Vagina (tissue), 2 donors: ENCODE results near the gene PRSS48. TPM values are rescaled to one million over a fixed set of nuclear protein-coding genes. Genes with fewer than 3 reads are reported as not detected.
"Not testable (repeated sequence)": the region's sequence is repeated elsewhere in the genome, so short reads cannot be mapped to it uniquely, and the experiment has no call there.

Source experiments
- DNase-seq, 2 donors: peaks; one replicate each; pipeline ENCODE4 v3.0.0-alpha.2; 2017; ENCODE audit errors: extremely low spot score in 2 of 2
- H3K27ac ChIP-seq: fragments of 200-600 bp; sonication (generic); one replicate; pipeline ENCODE4 v1.5.1; 2019
- H3K27me3 ChIP-seq: fragments of 200-600 bp; sonication (generic); one replicate; pipeline ENCODE4 v1.5.1; 2019
- H3K36me3 ChIP-seq, 2 donors: fragments of 200-600 bp; sonication (generic); one replicate each; pipeline ENCODE4 v1.5.1; 2017 to 2019
- H3K4me1 ChIP-seq: fragments of 200-600 bp; sonication (generic); one replicate; pipeline ENCODE4 v1.5.1; 2019
- H3K4me3 ChIP-seq, 2 donors: fragments of 200-600 bp; sonication (generic); 1 replicate in 1 of 2; 2 replicates in 1 of 2; pipeline ENCODE4 v1.5.1; 2016 to 2019
- H3K9me3 ChIP-seq: fragments of 200-600 bp; sonication (generic); one replicate; pipeline ENCODE4 v1.5.1; 2019
- CTCF ChIP-seq, 3 experiments: fragments of 450-650 bp in 2 of 3; fragments of 200-600 bp in 1 of 3; sonication (generic) in 1 of 3; IDR thresholded peaks; one replicate each; pipeline ENCODE4 v1.5.1; 2017 to 2019; ENCODE audit warnings: antibody characterized with exemption in 3 of 3, mild to moderate bottlenecking in 2 of 3, moderate library complexity in 2 of 3
- POLR2A ChIP-seq, 2 donors: fragments of 450-650 bp; IDR thresholded peaks; one replicate each; pipeline ENCODE4 v1.6.1; 2017; ENCODE audit warnings: antibody characterized with exemption in 2 of 2, mild to moderate bottlenecking in 2 of 2, moderate library complexity in 2 of 2
- POLR2AphosphoS5 ChIP-seq, 2 donors: sonication (generic); formaldehyde crosslinking; IDR thresholded peaks; one replicate each; pipeline ENCODE4 v1.9.0; 2017; ENCODE audit warnings: antibody characterized with exemption in 2 of 2, mild to moderate bottlenecking in 2 of 2, low read depth in 1 of 2; ENCODE audit not compliant: insufficient read depth in 1 of 2
- intact Hi-C: fragments of 100-400 bp; cut with DNase I; formaldehyde crosslinking; loops from one replicate; pipeline ENCODE4 v1.15.1; 2023
- total RNA-seq: library from RNA; depleted of rRNA; stranded (reverse); fragments of >200 nt; gene quantifications from one replicate; pipeline ENCODE4 v1.2.3, GENCODE V29; 2016

Gene PRSS48
- total RNA-seq, 1 donor from 2014 or later: not detected

- intact Hi-C loops: no loop called here
- no peak for DNase-seq
- Histone ChIP-seq H3K4me1 (no peaks in the 10 kb centered on the region), H3K9me3 (no peaks in the 10 kb centered on the region), H3K4me3 (no peak overlapping the region), H3K36me3 (no peaks in the 10 kb centered on the region), H3K27me3 (no peaks in the 10 kb centered on the region), H3K27ac (no peak overlapping the region)
- TF ChIP-seq CTCF (IDR thresholded peaks at IDR 0.05) (no peak), POLR2A (IDR thresholded peaks at IDR 0.05) (no peak), POLR2AphosphoS5 (IDR thresholded peaks at IDR 0.05; ENCODE audit: insufficient read depth in 1 of 2, low read depth in 1 of 2) (no peak)
Observed at GRCh38 chr4:151250706-151251105, 26.3 kb upstream of the PRSS48 start.

- DNase-seq: no peak
- Histone ChIP-seq H3K9me3 (no peaks in the 10 kb centered on the region), H3K4me1 (no peaks in the 10 kb centered on the region), H3K27me3 (no peaks in the 10 kb centered on the region), H3K27ac (no peak overlapping the region), H3K36me3 (no peaks in the 10 kb centered on the region), H3K4me3 (no peak overlapping the region)
- TF ChIP-seq CTCF (IDR thresholded peaks at IDR 0.05) (no peak), POLR2AphosphoS5 (IDR thresholded peaks at IDR 0.05; ENCODE audit: insufficient read depth in 1 of 2, low read depth in 1 of 2) (no peak), POLR2A (IDR thresholded peaks at IDR 0.05) (no peak)
- intact Hi-C loops: no loop called here
Observed at GRCh38 chr4:151251603-151252304, 25.2 kb upstream of the PRSS48 start.

- DNase-seq, intact Hi-C loops, H3K4me3 ChIP-seq, H3K4me1 ChIP-seq, H3K36me3 ChIP-seq, H3K27me3 ChIP-seq, H3K9me3 ChIP-seq, H3K27ac ChIP-seq: not testable (repeated sequence)
Observed at GRCh38 chr4:151255226-151255625, 21.7 kb upstream of the PRSS48 start.

- H3K36me3 ChIP-seq, H3K9me3 ChIP-seq, H3K27ac ChIP-seq, H3K4me3 ChIP-seq, H3K4me1 ChIP-seq, intact Hi-C loops, H3K27me3 ChIP-seq, DNase-seq: not testable (repeated sequence)
Observed at GRCh38 chr4:151255680-151256079, 21.3 kb upstream of the PRSS48 start.

- H3K9me3 ChIP-seq: no peaks in the 10 kb centered on the region
- no peak overlapping the region for H3K27ac ChIP-seq
- no peaks in the 10 kb centered on the region for H3K36me3 ChIP-seq
- DNase-seq: no peak
- TF ChIP-seq CTCF (IDR thresholded peaks at IDR 0.05) (no peak), POLR2A (IDR thresholded peaks at IDR 0.05) (no peak), POLR2AphosphoS5 (IDR thresholded peaks at IDR 0.05; ENCODE audit: insufficient read depth in 1 of 2, low read depth in 1 of 2) (no peak)
- H3K4me1 ChIP-seq: no peaks in the 10 kb centered on the region
- intact Hi-C loops: no loop called here
- no peaks in the 10 kb centered on the region for H3K27me3 ChIP-seq
- no peak overlapping the region for H3K4me3 ChIP-seq
Observed at GRCh38 chr4:151256134-151256533, 20.8 kb upstream of the PRSS48 start.

GRCh38 chr4:151257704-151258103 lies 19.3 kb upstream of the PRSS48 start:
- Histone ChIP-seq H3K36me3 (no peaks in the 10 kb centered on the region), H3K4me3 (no peak overlapping the region), H3K4me1 (peaks cover 8% of the 10 kb centered on the region), H3K27ac (no peak overlapping the region), H3K9me3 (no peaks in the 10 kb centered on the region), H3K27me3 (no peaks in the 10 kb centered on the region)
- no peak for DNase-seq
- TF ChIP-seq POLR2A (IDR thresholded peaks at IDR 0.05): no peak
- no peak for TF ChIP-seq CTCF (IDR thresholded peaks at IDR 0.05)
- no peak for TF ChIP-seq POLR2AphosphoS5 (IDR thresholded peaks at IDR 0.05; ENCODE audit: insufficient read depth in 1 of 2, low read depth in 1 of 2)
- intact Hi-C loops: no loop called here
